ENCODE measurements around the gene AP1S2.

GRCh38 chrX:15873566-15873965, 19.0 kb upstream of the AP1S2 start:
- TF ChIP-seq POLR2AphosphoS5 (IDR thresholded peaks at IDR 0.05; ENCODE audit: low read depth, low read length) (no peak), ASH2L (IDR thresholded peaks at IDR 0.05; ENCODE audit: low read length) (no peak), EZH2 (IDR thresholded peaks at IDR 0.05; ENCODE audit: low read depth, low read length, severe bottlenecking) (no peak)
